OCI-LY3 (cell line): ENCODE data around the gene LCP1.

Source experiments
- EZH2phosphoT487 ChIP-seq: fragments of 200-600 bp; shearing (Covaris generic); IDR thresholded peaks from 2 replicates; pipeline ENCODE4 v1.6.1; 2018; ENCODE audit warnings: antibody characterized with exemption, mixed run types, low read depth
- TF ChIP-seq, protein P1 (sequence below): fragments of 200-600, 300-600 bp; sonication (generic); IDR thresholded peaks from 2 replicates; pipeline ENCODE4 v1.5.1; 2014; ENCODE audit warnings: antibody characterized with exemption, low read length, low read depth

DNA sequence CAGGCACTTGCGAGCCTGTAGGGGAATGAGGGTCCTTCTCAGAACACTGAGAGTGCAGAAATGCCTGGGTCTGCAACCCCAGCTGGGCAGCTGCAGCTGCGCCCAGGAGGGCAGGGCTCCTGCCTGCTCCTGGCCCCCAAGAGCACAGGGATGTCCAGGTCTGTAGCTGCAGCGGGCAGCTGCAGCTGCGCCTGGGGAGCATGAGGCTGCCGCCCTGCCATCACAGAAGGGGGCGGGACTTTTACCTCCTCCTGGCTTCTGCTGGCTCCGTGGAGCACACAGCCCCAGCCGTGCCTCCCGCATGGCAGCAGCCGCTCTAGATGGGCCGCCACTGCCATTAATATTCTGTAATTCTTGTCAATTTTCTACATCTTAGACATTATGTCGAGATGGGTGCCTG is 95.0 kb downstream of the LCP1 start:
- TF ChIP-seq, protein P1, sequence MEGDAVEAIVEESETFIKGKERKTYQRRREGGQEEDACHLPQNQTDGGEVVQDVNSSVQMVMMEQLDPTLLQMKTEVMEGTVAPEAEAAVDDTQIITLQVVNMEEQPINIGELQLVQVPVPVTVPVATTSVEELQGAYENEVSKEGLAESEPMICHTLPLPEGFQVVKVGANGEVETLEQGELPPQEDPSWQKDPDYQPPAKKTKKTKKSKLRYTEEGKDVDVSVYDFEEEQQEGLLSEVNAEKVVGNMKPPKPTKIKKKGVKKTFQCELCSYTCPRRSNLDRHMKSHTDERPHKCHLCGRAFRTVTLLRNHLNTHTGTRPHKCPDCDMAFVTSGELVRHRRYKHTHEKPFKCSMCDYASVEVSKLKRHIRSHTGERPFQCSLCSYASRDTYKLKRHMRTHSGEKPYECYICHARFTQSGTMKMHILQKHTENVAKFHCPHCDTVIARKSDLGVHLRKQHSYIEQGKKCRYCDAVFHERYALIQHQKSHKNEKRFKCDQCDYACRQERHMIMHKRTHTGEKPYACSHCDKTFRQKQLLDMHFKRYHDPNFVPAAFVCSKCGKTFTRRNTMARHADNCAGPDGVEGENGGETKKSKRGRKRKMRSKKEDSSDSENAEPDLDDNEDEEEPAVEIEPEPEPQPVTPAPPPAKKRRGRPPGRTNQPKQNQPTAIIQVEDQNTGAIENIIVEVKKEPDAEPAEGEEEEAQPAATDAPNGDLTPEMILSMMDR = no peak
- TF ChIP-seq EZH2phosphoT487 = no peak
